HG03460 (cell line): ENCODE data around the gene ADGB.
"Not testable (repeated sequence)": the region's sequence is repeated elsewhere in the genome, so short reads cannot be mapped to it uniquely, and the experiment has no call there.

Source experiments
- ATAC-seq: cut with Tn5 transposase; IDR thresholded peaks from one replicate; pipeline ENCODE4 v1.9.1; 2021; ENCODE audit not compliant: unreplicated experiment

Gene ADGB

DNA sequence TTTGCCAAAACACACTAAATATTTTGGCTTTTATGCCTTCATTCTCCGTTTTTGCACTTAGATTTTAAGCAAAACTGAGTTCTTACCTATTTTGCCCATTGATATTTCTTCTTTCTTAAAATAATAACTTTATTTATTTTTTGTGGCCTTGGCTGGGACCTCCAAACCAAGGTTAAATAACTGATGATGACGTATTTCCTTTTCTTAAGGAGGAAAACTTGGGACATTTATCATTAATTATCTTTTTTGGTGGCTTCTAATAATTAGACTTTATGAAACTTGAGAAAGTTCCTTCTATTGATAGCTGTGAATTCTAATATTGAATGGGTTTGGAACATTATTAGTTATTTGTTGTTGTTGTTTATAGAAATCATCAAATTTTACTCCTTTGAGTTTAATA, 154.5 kb downstream of the ADGB start:
- no peak for ATAC-seq

- ATAC-seq = no peak
Measured at GRCh38 chr6:146767632-146768031, 168.9 kb downstream of the ADGB start.

GRCh38 chr6:146768722-146769121, 169.9 kb downstream of the ADGB start:
- ATAC-seq = no peak

DNA sequence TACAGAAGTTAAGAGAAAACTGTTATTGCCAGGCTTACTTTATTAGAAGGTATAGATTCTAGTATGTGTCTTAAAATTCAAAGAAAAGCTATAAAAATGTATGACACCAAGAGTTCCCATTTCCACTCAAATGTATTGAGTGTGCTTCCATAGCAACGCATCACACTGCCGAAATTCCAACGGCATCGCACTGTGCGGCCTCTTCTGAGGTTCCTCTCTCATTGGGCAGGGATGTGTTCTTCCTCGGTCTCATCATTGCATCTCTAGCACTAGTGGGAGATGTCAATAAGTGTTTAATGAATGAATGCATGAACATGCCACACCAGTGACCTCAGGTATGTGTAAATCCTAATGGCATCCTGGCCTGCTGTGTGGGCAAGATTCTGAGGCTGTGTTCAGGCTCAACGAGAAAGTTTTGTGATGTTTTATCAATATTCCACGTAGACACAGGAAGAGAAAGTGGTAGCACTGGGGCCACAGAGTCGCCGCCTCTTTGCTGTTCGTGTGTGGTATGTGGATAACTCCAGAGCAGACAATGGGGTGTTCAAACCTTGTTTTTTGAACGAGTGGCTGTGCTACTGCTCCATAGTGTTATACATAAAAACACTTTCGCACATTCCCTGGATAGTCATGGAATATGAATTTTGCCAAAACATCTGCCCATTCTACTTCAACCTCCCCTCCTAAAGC, 171.6 kb downstream of the ADGB start:
- peak; percentile 10 for ATAC-seq

DNA sequence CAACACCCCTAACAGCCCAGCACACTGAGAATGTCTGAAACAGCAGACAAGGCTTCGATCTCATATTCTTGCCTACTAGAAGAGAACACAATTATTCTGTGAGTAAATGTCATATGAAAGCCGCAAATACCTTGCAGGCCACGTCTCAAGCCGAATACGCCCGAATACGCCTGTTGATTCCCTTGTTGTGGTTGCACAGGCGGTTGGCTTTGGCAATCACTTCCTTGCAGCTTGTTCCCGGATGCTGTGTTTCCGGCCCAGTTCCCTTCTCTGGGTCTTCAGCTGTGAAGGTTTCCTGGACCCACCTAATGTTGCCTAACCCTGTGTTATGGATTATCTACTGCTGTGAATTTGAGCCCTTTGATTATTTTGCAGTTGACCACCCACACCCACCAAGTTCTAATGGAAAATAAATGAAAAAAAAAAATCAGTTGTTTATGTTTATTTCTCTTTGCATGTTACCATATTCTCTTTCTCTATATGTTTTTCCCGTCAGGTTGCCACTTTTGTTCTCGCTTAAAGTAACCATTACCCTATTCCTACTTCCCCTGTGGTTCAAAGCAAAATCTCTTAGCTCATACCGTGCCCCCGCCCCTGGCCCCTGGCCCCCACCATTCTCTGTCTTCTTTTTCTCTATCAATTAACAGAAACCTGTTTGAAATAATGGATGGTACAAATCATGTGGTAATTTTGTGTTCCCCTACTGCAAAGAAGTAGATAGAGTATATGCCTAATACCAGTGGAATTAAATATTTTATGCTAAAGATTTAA, 172.4 kb downstream of the ADGB start:
- peak; percentile 52 for ATAC-seq

GRCh38 chr6:146775220-146775619, 176.4 kb downstream of the ADGB start:
- no peak for ATAC-seq

- ATAC-seq = no peak
Measured at GRCh38 chr6:146781836-146782235, 183.1 kb downstream of the ADGB start.

GRCh38 chr6:146785001-146785585, 186.3 kb downstream of the ADGB start:
- ATAC-seq = peak; percentile 84

GRCh38 chr6:146787876-146788508, 189.2 kb downstream of the ADGB start:
- no peak for ATAC-seq

DNA sequence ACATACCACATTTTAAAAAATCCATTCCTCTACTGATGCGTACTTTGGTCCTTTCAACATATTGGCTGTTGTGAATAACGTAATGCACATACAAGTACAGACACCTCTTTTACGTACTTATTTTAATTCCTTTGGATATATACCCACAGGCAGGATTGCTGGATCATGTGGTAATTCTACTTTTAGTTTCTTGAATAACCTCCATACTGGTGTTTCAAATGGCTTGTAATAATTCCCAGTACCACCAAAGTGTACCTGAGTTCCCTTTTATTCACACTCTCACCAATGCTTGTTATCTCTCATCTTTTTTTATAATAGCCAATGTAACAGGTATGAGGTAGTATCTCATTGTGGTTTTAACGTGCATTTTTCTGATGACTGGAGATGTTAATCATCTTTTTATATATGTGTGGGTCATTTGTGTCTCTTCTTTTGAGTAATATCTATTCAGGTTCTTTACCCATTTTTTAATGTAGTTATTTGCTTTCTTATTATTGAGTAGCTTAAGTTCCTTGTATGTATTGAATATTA, 191.9 kb downstream of the ADGB start:
- no peak for ATAC-seq

DNA sequence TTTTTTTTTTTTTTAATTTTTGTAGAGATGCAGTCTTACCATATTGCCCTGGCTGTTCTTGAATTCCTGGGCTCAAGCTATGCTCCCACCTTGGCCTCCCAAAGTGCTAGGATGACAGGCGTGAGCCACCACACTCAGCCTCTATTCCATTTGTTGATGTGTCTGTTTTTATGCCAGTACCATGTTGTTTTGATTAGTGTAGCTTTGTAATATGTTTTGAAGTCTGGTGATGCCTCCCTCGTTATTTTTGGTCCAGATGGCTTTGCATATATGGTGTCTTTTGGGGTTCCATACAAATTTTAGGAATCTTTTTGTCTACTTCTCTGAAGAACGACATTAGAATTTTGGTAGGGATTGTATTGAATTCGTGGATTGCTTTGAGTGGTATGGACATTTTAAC, 193.2 kb downstream of the ADGB start:
- ATAC-seq = no peak

- not testable (repeated sequence) for ATAC-seq
Measured at GRCh38 chr6:146793218-146793617, 194.4 kb downstream of the ADGB start.

GRCh38 chr6:146795479-146796133, 196.8 kb downstream of the ADGB start:
- ATAC-seq = no peak

DNA sequence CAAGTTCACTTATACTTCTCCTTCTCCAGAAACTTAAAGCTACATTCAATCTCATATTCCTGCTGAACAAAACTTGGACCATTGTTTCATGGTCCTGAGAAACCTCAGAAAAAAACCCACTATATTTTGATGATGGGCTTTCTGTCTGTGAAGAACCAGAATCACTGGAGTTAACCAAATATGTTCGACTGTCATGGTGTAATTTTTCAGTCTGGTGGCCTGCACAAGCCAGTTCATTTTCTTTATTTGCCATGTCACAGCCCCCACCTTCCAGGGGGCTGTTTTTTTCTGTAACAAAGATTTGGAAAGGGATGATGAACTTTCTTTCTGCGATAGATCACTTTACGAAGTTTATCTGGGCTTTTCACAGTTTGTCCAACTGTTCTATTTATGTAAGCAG, 204.4 kb downstream of the ADGB start:
- ATAC-seq = not testable (repeated sequence)

DNA sequence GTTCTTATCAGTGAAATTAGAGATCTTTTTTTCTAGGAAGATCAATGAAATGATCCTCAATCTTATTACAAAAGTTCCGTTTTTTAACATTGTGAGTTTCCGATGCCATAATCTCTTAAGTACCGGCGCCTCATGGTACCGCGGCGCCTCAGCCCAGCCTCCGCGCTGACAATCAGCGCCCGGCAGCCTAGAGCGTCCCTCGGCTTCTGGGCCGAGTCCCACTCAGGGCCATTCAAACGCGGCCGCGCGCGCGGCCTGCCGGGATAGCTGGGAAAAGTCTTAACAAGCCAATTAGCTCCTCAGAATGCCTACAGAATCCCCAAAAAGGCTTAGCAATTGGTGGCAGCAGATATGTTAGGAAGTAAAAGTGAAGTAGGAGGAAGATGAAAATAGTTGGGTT, 204.8 kb downstream of the ADGB start:
- no peak for ATAC-seq

DNA sequence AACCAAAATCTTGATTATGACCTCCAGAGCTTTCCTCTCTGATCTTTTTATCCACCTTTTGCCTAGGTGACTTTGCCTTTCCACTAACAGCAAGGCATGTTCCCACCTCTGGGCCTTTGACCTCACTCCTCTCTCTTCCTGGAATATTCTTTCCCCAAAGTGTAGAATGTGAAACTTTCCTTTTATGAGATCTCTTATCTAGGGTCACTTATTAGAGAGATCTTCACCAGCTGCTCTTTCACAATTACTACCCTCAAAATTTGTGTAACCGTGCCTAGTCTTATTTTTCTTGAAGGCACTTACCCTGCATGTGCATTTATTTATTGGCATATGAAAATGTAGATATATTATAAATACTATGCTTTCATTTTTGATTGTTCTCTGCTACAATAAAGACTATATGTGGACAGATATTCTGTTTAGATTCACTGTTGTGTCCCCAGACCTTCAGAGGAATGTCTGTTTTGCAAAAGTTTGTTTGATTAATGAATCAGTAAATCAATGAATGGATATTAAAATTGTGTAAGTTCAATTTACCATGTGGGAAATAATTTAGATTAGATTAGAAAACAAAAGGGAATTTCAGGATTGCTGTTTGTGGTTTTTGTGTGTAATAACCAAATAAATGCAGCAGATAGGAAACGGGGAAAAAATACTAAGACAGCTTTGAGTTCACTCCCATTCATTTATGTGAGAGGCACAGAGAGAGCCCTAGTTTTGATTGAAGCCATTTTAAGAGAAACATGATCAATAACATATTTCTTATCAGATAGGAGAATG, 207.0 kb downstream of the ADGB start:
- no peak for ATAC-seq

DNA sequence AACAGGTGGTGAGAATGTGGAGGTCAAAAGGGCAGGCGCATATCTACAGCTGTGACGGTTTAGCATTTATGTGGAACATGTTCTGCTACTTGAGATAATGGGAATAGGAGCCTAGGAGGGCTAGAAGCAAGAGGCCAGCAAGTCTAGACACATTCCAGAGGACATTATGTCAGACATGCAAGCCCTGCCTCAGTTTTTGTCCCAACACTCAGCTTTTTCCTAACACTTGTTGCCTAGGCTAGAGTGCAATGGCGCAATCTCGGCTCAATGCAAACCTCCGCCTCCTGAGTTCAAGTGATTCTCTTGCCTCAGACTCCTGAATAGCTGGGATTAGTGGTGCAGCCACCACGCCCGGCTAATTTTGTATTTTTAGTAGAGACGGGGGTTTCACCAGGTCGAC, 210.2 kb downstream of the ADGB start:
- not testable (repeated sequence) for ATAC-seq

GRCh38 chr6:146812811-146813321, 214.1 kb downstream of the ADGB start:
- ATAC-seq = not testable (repeated sequence)

DNA sequence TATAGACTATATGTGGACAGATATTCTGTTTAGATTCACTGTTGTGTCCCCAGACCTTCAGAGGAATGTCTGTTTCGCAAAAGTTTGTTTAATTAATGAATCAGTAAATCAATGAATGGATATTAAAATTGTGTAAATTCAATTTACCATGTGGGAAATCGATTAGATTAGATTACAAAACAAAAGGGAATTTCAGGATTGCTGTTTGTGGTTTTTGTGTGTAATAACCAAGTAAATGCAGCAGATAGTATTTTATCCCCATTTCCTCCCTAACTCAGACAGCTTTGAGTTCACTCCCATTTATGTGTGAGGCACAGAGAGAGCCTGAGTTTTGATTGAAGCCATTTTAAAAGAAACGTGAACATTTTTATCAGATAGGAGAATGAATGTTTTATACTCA, 214.8 kb downstream of the ADGB start:
- no peak for ATAC-seq
